K562 (cell line): ENCODE measurements around the gene TMCC1. TPM values are rescaled to one million over a fixed set of nuclear protein-coding genes. Genes with fewer than 3 reads are reported as not detected.

Source experiments
- ATAC-seq: fragments of 200-7000 bp; cut with Tn5 transposase; 3 replicates; pipeline ENCODE4 v1.9.1; 2020; ENCODE audit warnings: moderate library complexity
- BruUV-seq: library from RNA; stranded (reverse); fragments of 400-500 nt; replicated peaks from 2 replicates; lab custom pipeline; 2021; lab: Mats Ljungman, UMichigan
- CTCF ChIA-PET: fragments of 300-600 bp; formaldehyde crosslinking; extraction: SDS; loops from one replicate; lab custom pipeline; 2021; ENCODE audit warnings: low intra/inter-chr PET ratio; lab: Yijun Ruan, JAX
- POLR2A ChIA-PET: fragments of 300-600, 350-650 bp; sonication (Branson Sonifier 250); formaldehyde crosslinking; extraction: SDS; loops from one replicate; lab custom pipeline; 2021; ENCODE audit warnings: antibody characterized with exemption, inconsistent platforms; lab: Yijun Ruan, JAX
- DNase-seq, 4 experiments: peaks; one replicate each; pipeline versions ENCODE4 v3.0.0 to v3.0.0-alpha.2; 2011 to 2018; ENCODE audit warnings: low spot score in 3 of 4, mixed read lengths in 3 of 4; ENCODE audit errors: extremely low read depth in 1 of 4
- FAIRE-seq: peaks from 2 replicates; lab custom pipeline; 2011; peaks lifted over from hg19 to GRCh38; lab: Jason Lieb, UNC
- H2AFZ ChIP-seq: 2 replicates; pipeline ENCODE4 v1.6.0; 2011; ENCODE audit warnings: low read depth, low read length, control low read depth, inconsistent platforms
- H3K27ac ChIP-seq: fragments of 200-600 bp; 3 replicates; pipeline ENCODE4 v1.8.0; 2011; ENCODE audit warnings: low read depth, mild to moderate bottlenecking, control low read depth, inconsistent platforms, low read length, moderate library complexity, mixed read lengths; ENCODE audit errors: extremely low read depth
- H3K27me3 ChIP-seq, 2 experiments: fragments of 300-600 bp in 1 of 2; 2 replicates in 1 of 2; 3 replicates in 1 of 2; pipeline versions ENCODE4 v1.6.0 to v1.8.0; 2011; ENCODE audit warnings: inconsistent platforms in 2 of 2, low read length in 2 of 2, mild to moderate bottlenecking in 1 of 2, mixed read lengths in 1 of 2, moderate library complexity in 1 of 2; ENCODE audit not compliant: control insufficient read depth in 2 of 2, insufficient read depth in 2 of 2
- H3K36me3 ChIP-seq: fragments of 300-600 bp; 3 replicates; pipeline ENCODE4 v1.8.0; 2011; ENCODE audit warnings: mild to moderate bottlenecking, low read length, inconsistent platforms; ENCODE audit not compliant: control insufficient read depth, insufficient read depth
- H3K4me1 ChIP-seq, 2 experiments: fragments of 200-600 bp in 1 of 2; replicated peaks in 1 of 2; 2 replicates in 1 of 2; 3 replicates in 1 of 2; pipeline versions ENCODE4 v1.5.1 to v1.8.0; 2011; ENCODE audit warnings: inconsistent platforms in 2 of 2, low read length in 2 of 2, mild to moderate bottlenecking in 1 of 2, mixed read lengths in 1 of 2, moderate library complexity in 1 of 2; ENCODE audit not compliant: control insufficient read depth in 2 of 2, insufficient read depth in 2 of 2
- H3K4me2 ChIP-seq: 2 replicates; pipeline ENCODE4 v1.6.1; 2011; ENCODE audit warnings: low read length, control low read depth, inconsistent platforms, mixed read lengths; ENCODE audit not compliant: insufficient read depth
- H3K4me3 ChIP-seq: fragments of 200-600 bp; sonication (generic), shearing (Covaris generic); 2 replicates; pipeline ENCODE4 v1.5.1; 2016; ENCODE audit warnings: control low read depth, inconsistent platforms
- H3K79me2 ChIP-seq: fragments of 200-600 bp; 3 replicates; pipeline ENCODE4 v1.8.0; 2011; ENCODE audit warnings: low read length, inconsistent platforms; ENCODE audit not compliant: control insufficient read depth, insufficient read depth
- H3K9ac ChIP-seq, 2 experiments: 2 replicates each; pipeline versions ENCODE4 v1.6.0 to v1.6.1; 2011; ENCODE audit warnings: low read depth in 2 of 2, low read length in 2 of 2, control low read depth in 1 of 2, inconsistent platforms in 1 of 2, mild to moderate bottlenecking in 1 of 2, mixed read lengths in 1 of 2; ENCODE audit not compliant: insufficient read depth in 1 of 2
- H3K9me1 ChIP-seq: one replicate; pipeline ENCODE4 v1.6.0; 2011; ENCODE audit warnings: inconsistent platforms, mild to moderate bottlenecking, low read length, moderate library complexity; ENCODE audit not compliant: control insufficient read depth, insufficient read depth
- H3K9me3 ChIP-seq: replicated peaks from 2 replicates; pipeline ENCODE4 v1.5.1; 2011; ENCODE audit warnings: low read depth, low read length, inconsistent platforms; ENCODE audit not compliant: control insufficient read depth, insufficient read depth
- H4K20me1 ChIP-seq: replicated peaks from 2 replicates; pipeline ENCODE4 v1.6.1; 2011; ENCODE audit warnings: low read length, inconsistent platforms, mixed read lengths; ENCODE audit not compliant: control insufficient read depth, insufficient read depth
- BRD4 ChIP-seq: fragments of 200-600 bp; sonication (generic); IDR thresholded peaks from 2 replicates; pipeline ENCODE4 v1.6.1; 2017; ENCODE audit warnings: inconsistent platforms
- CREM ChIP-seq: IDR thresholded peaks from 2 replicates; pipeline ENCODE4 v1.6.1; 2014; ENCODE audit warnings: antibody characterized with exemption, low read depth
- GATAD2B ChIP-seq: fragments of 450-650 bp; IDR thresholded peaks from 2 replicates; pipeline ENCODE4 v1.6.1; 2017; ENCODE audit warnings: mild to moderate bottlenecking, borderline replicate concordance
- HMG20A ChIP-seq: fragments of 450-650 bp; formaldehyde crosslinking; conservative IDR thresholded peaks from 2 replicates; pipeline ENCODE4 v1.4.0; 2020; ENCODE audit warnings: mild to moderate bottlenecking, mixed read lengths
- KAT2B ChIP-seq: IDR thresholded peaks from one replicate; pipeline ENCODE4 v1.6.1; 2012; ENCODE audit warnings: low read depth, mild to moderate bottlenecking, control low read depth, inconsistent platforms, low read length, moderate library complexity
- NCOR1 ChIP-seq: fragments of 450-650 bp; IDR thresholded peaks from 2 replicates; pipeline ENCODE4 v1.6.1; 2016; ENCODE audit warnings: mild to moderate bottlenecking, moderate library complexity
- ZNF583 ChIP-seq: fragments of 250-450 bp; sonication (Bioruptor Pico); IDR thresholded peaks from 2 replicates; pipeline ENCODE4 v1.4.0; 2020
- ZNF778 ChIP-seq: fragments of 450-650 bp; formaldehyde crosslinking; IDR thresholded peaks from 2 replicates; pipeline ENCODE4 v1.4.0; 2020; ENCODE audit warnings: mild to moderate bottlenecking, moderate library complexity
- WGBS: fragments of 100-300 bp; shearing (Covaris generic); methylation state at CpG from one replicate; pipeline ENCODE4 v1.1.6; 2016; ENCODE audit warnings: low coverage, mixed read lengths; ENCODE audit not compliant: insufficient coverage; ENCODE audit errors: missing lambda C conversion rate; 5-methylcytosine and 5-hydroxymethylcytosine counted together
- in situ Hi-C: fragments of 300-500 bp; cut with MboI; formaldehyde crosslinking; loops from 4 replicates; pipeline ENCODE4 v1.15.0; 2018; ENCODE audit warnings: inconsistent platforms, mixed read lengths
- intact Hi-C: fragments of 100-400 bp; cut with micrococcal nuclease; formaldehyde crosslinking; loops from 2 replicates; pipeline ENCODE4 v1.14.2; 2022
- polyA plus RNA-seq, 8 experiments: library from polyadenylated mRNA; depleted of rRNA in 4 of 8; stranded (reverse) in 5 of 8; unstranded in 3 of 8; fragments of >200 nt; fragmentation: Nextera tagmentation in 2 of 8; fragmentation: Illumina TruSeq in 1 of 8; extraction: Ambion mirVana in 2 of 8; extraction: Trizol in 1 of 8; gene quantifications; 2 replicates each; pipeline versions ENCODE4 v1.2.1 to v1.2.3, GENCODE V29; 2011 to 2014; ENCODE audit warnings: inconsistent platforms in 1 of 8, missing spikeins in 1 of 8
- total RNA-seq, 7 experiments: library from RNA; depleted of rRNA in 6 of 7; stranded (reverse); fragments of >200 nt in 6 of 7; fragmentation: Illumina TruSeq in 2 of 7; extraction: Trizol in 2 of 7; gene quantifications; 2 replicates each; pipeline versions ENCODE4 v1.2.1 to v1.2.3, GENCODE V29; 2011 to 2021; ENCODE audit warnings: low replicate concordance in 1 of 7
- TF ChIP-seq, protein P1 (sequence below): fragments of 150-350 bp; conservative IDR thresholded peaks from 2 replicates; pipeline ENCODE4 v1.6.1; 2014; ENCODE audit warnings: low read length
- TF ChIP-seq, protein P2 (sequence below): fragments of 450-650 bp; formaldehyde crosslinking; IDR thresholded peaks from 2 replicates; pipeline ENCODE4 v1.4.0; 2020; ENCODE audit warnings: mild to moderate bottlenecking, moderate library complexity

Gene TMCC1
- total and polyA plus RNA-seq, 9 of the 15 experiments (the other 6 are each of a cell fraction or from before 2014, with no cell fraction given), result 0.89 to 8.7 (median 4.0) TPM

DNA sequence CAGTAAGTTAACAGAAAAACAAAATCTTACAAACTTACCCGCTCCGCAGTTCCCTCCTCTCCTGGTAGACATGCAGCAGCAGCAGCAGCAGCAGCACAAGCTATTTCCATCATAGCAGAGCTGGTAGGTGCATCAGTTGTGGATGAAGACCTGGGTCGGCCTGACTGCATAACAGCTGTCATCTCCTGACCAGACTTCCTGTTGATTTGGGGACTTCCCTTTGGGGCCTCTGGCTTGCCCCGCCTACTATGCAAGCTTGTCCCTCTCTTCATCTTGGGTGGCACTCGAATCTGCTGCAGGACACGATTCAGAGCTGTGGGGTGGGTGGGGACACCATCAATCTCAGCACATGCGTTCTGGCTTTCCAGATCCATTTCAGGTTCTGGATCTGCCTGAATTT, 65.7 kb downstream of the TMCC1 start:
- intact Hi-C loops, result loop anchor here (5.0 kb wide), 1 partner anchor 110 kb away; no protein-coding TSS in a partner anchor
- Histone ChIP-seq H3K79me2 (no peaks in the 10 kb centered on the region), H3K36me3 (no peaks in the 10 kb centered on the region), H3K4me2 (no peak overlapping the region), H3K4me1 (peaks cover 0 to 4% of the 10 kb centered on the region in 2 experiments; a peak in 3 of 5 replicates), H2AFZ (no peak overlapping the region), H3K4me3 (no peak overlapping the region), H3K9me3 (no peaks in the 10 kb centered on the region), H3K9me1 (no peaks in the 10 kb centered on the region), H4K20me1 (no peaks in the 10 kb centered on the region), H3K27me3 (no peaks in the 10 kb centered on the region), H3K27ac (no peak overlapping the region), H3K9ac (no peak overlapping the region)
- FAIRE-seq (no peak), ATAC-seq (no peak), DNase-seq (no peak)
- in situ Hi-C loops, result no loop called here
- ChIA-PET POLR2A (no interaction called here), CTCF (interaction anchor here (4.2 kb wide), 1 partner anchor 177 kb away, joined by 54 read pairs; no protein-coding TSS in a partner anchor)
- TF ChIP-seq, protein P1, sequence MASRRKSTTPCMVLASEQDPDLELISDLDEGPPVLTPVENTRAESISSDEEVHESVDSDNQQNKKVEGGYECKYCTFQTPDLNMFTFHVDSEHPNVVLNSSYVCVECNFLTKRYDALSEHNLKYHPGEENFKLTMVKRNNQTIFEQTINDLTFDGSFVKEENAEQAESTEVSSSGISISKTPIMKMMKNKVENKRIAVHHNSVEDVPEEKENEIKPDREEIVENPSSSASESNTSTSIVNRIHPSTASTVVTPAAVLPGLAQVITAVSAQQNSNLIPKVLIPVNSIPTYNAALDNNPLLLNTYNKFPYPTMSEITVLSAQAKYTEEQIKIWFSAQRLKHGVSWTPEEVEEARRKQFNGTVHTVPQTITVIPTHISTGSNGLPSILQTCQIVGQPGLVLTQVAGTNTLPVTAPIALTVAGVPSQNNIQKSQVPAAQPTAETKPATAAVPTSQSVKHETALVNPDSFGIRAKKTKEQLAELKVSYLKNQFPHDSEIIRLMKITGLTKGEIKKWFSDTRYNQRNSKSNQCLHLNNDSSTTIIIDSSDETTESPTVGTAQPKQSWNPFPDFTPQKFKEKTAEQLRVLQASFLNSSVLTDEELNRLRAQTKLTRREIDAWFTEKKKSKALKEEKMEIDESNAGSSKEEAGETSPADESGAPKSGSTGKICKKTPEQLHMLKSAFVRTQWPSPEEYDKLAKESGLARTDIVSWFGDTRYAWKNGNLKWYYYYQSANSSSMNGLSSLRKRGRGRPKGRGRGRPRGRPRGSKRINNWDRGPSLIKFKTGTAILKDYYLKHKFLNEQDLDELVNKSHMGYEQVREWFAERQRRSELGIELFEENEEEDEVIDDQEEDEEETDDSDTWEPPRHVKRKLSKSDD, result no peak
- TF ChIP-seq, protein P2, sequence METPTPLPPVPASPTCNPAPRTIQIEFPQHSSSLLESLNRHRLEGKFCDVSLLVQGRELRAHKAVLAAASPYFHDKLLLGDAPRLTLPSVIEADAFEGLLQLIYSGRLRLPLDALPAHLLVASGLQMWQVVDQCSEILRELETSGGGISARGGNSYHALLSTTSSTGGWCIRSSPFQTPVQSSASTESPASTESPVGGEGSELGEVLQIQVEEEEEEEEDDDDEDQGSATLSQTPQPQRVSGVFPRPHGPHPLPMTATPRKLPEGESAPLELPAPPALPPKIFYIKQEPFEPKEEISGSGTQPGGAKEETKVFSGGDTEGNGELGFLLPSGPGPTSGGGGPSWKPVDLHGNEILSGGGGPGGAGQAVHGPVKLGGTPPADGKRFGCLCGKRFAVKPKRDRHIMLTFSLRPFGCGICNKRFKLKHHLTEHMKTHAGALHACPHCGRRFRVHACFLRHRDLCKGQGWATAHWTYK (CRISPR knock-in tag), result no peak
- TF ChIP-seq ZNF778 (no peak), CREM (no peak), ZNF583 (CRISPR knock-in tag) (no peak), KAT2B (no peak), HMG20A (CRISPR knock-in tag) (no peak), BRD4 (no peak), GATAD2B (no peak), NCOR1 (no peak)
- no TSS peak for BruUV-seq
- WGBS, result 36% methylated on average over 3 of the region's 7 CpGs
